Gastroesophageal sphincter (tissue), 4 donors: ENCODE measurements around the gene SETX. TPM values are rescaled to one million over a fixed set of nuclear protein-coding genes. Genes with fewer than 3 reads are reported as not detected.
A peak's percentile ranks its signal among the peaks of the same experiment; 100 is the strongest.

Experiments
- ATAC-seq: fragments of 150-250 bp; one replicate; pipeline ENCODE4 v1.9.1; 2016; ENCODE audit warnings: mild to moderate bottlenecking, moderate library complexity
- H3K27ac ChIP-seq, 4 donors: fragments of 200-600 bp; sonication (generic) in 3 of 4; 1 replicate in 3 of 4; 2 replicates in 1 of 4; pipeline ENCODE4 v1.5.1; 2016 to 2019
- H3K27me3 ChIP-seq: fragments of 200-600 bp; sonication (generic); one replicate; pipeline ENCODE4 v1.5.1; 2019
- H3K36me3 ChIP-seq, 2 donors: fragments of 200-600 bp; sonication (generic); one replicate each; pipeline ENCODE4 v1.5.1; 2019; ENCODE audit warnings: control low read depth in 1 of 2
- H3K4me1 ChIP-seq, 3 donors: fragments of 200-600 bp; sonication (generic); 1 replicate in 2 of 3; 2 replicates in 1 of 3; pipeline ENCODE4 v1.5.1; 2016 to 2019; ENCODE audit warnings: control low read depth in 2 of 3
- H3K4me3 ChIP-seq, 2 donors: fragments of 200-600 bp; sonication (generic); one replicate each; pipeline ENCODE4 v1.5.1; 2019; ENCODE audit warnings: mild to moderate bottlenecking in 1 of 2, moderate library complexity in 1 of 2
- H3K9me3 ChIP-seq, 3 donors: fragments of 200-600 bp; sonication (generic); one replicate each; pipeline ENCODE4 v1.5.1; 2017 to 2019; ENCODE audit warnings: control low read depth in 2 of 3
- CTCF ChIP-seq, 4 experiments: fragments of 200-600 bp in 2 of 4; fragments of 450-650 bp in 2 of 4; sonication (generic) in 1 of 4; IDR thresholded peaks; one replicate each; pipeline ENCODE4 v1.5.1; 2017 to 2019; ENCODE audit warnings: antibody characterized with exemption in 4 of 4, mild to moderate bottlenecking in 2 of 4, moderate library complexity in 2 of 4
- EP300 ChIP-seq: sonication (generic); formaldehyde crosslinking; IDR thresholded peaks from one replicate; pipeline ENCODE4 v1.6.1; 2017; ENCODE audit warnings: antibody characterized with exemption, mild to moderate bottlenecking
- POLR2A ChIP-seq, 2 donors: fragments of 450-650 bp; IDR thresholded peaks; one replicate each; pipeline ENCODE4 v1.6.1; 2017; ENCODE audit warnings: antibody characterized with exemption in 2 of 2, mild to moderate bottlenecking in 2 of 2, moderate library complexity in 1 of 2
- POLR2AphosphoS5 ChIP-seq: sonication (generic); formaldehyde crosslinking; IDR thresholded peaks from one replicate; pipeline ENCODE4 v1.6.1; 2017; ENCODE audit warnings: antibody characterized with exemption
- WGBS, 2 donors: methylation state at CpG; one replicate each; pipeline ENCODE4 v1.1.5; 2018; ENCODE audit warnings: low coverage in 1 of 2; 5-methylcytosine and 5-hydroxymethylcytosine counted together
- total RNA-seq, 4 donors: library from RNA; depleted of rRNA; stranded (reverse); fragments of >200 nt; gene quantifications; one replicate each; pipeline ENCODE4 v1.1.0, GENCODE V29; 2016

SETX gene
- total RNA-seq, 4 donors from 2014 or later, result 45.7 to 67.1 (median 53.5) TPM

GRCh38 chr9:132238992-132239391 is 115.8 kb downstream of the SETX start:
- no peak for ATAC-seq
- no peak for TF ChIP-seq CTCF (IDR thresholded peaks at IDR 0.05)
- TF ChIP-seq EP300, result no peak
- no peak for TF ChIP-seq POLR2A (IDR thresholded peaks at IDR 0.05)
- no peak for TF ChIP-seq POLR2AphosphoS5
- no CpG with 5 or more reads among the region's 19 CpGs for WGBS, 2 donors
- H3K4me1 ChIP-seq, result peaks cover 0 to 36% (median 5%) of the 10 kb centered on the region in 3 donors
- H3K27ac ChIP-seq, result no peak overlapping the region
- no peaks in the 10 kb centered on the region for H3K36me3 ChIP-seq
- H3K9me3 ChIP-seq, result no peaks in the 10 kb centered on the region
- H3K4me3 ChIP-seq, result no peak overlapping the region
- peaks cover 9% of the 10 kb centered on the region for H3K27me3 ChIP-seq

GRCh38 chr9:132238026-132238972 is 116.5 kb downstream of the SETX start:
- Histone ChIP-seq H3K27me3 (peaks cover 9% of the 10 kb centered on the region), H3K4me3 (no peak overlapping the region), H3K9me3 (no peaks in the 10 kb centered on the region), H3K4me1 (peaks cover 0 to 36% (median 5%) of the 10 kb centered on the region in 3 donors), H3K27ac (no peak overlapping the region), H3K36me3 (no peaks in the 10 kb centered on the region)
- TF ChIP-seq CTCF (IDR thresholded peaks at IDR 0.05) (no peak), EP300 (no peak), POLR2AphosphoS5 (no peak), POLR2A (IDR thresholded peaks at IDR 0.05) (no peak)
- 70 to 87% methylated on average over 2 to 16 of the region's 22 CpGs for WGBS, 2 donors
- no peak for ATAC-seq

DNA sequence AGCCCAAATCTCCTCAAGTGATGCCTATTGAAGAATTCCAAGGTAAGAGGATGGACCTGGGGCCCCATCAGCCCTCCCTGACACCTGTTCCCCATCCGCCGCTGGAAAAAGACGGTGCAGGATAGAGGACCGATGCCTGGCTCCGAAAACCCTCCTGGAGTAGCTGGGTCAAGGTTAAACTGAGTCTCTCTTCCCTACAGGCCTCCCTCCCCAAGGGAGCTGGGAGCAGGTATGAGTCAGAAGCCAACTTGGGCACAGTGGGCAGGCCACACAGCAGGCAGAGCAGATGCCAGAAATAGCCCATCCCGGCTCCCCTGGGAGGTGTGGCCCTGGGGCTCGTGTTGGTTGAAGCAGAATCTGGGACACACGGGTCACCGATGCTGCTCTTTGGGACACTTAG is 117.3 kb downstream of the SETX start:
- peaks cover 0 to 29% (median 0%) of the 10 kb centered on the region in 3 donors for H3K4me1 ChIP-seq
- no peak for ATAC-seq
- no peak for TF ChIP-seq CTCF (IDR thresholded peaks at IDR 0.05)
- no peak for TF ChIP-seq POLR2A (IDR thresholded peaks at IDR 0.05)
- TF ChIP-seq EP300, result no peak
- no peak for TF ChIP-seq POLR2AphosphoS5
- no peaks in the 10 kb centered on the region for H3K36me3 ChIP-seq
- H3K9me3 ChIP-seq, result no peaks in the 10 kb centered on the region
- H3K27ac ChIP-seq, result no peak overlapping the region
- H3K4me3 ChIP-seq, result no peak overlapping the region
- peaks cover 14% of the 10 kb centered on the region for H3K27me3 ChIP-seq
- no CpG with 5 or more reads among the region's 9 CpGs for WGBS, 2 donors

GRCh38 chr9:132236662-132237311 is 118.0 kb downstream of the SETX start:
- Histone ChIP-seq H3K27me3 (peaks cover 21% of the 10 kb centered on the region), H3K9me3 (no peaks in the 10 kb centered on the region), H3K36me3 (no peaks in the 10 kb centered on the region), H3K4me1 (peaks cover 0 to 24% (median 0%) of the 10 kb centered on the region in 3 donors), H3K4me3 (no peak overlapping the region), H3K27ac (no peak overlapping the region)
- TF ChIP-seq EP300, result no peak
- TF ChIP-seq CTCF (IDR thresholded peaks at IDR 0.05), result peak in 1 of 4 experiments; percentile 21
- WGBS, 2 donors, result 17 to 38% methylated on average over 1 to 13 of the region's 18 CpGs
- ATAC-seq, result no peak
